GM13977 (cell line): ENCODE results near the gene PLXNA2.

Experiments
- DNase-seq: peaks from one replicate; pipeline ENCODE4 v3.0.0; 2012; ENCODE audit warnings: low spot score
- in situ Hi-C: fragments of 300-500 bp; cut with MboI; formaldehyde crosslinking; loops from one replicate; pipeline ENCODE4 v1.12.0; 2022; ENCODE audit warnings: low sequenced_read_pairs, low pct_unique_long_range_greater_than_20kb, mixed read lengths, inconsistent platforms; ENCODE audit not compliant: unreplicated experiment
- TF ChIP-seq, protein P1 (sequence below): IDR thresholded peaks from 2 replicates; pipeline ENCODE4 v1.5.1; 2012; ENCODE audit warnings: mild to moderate bottlenecking, control low read depth; ENCODE audit not compliant: insufficient read depth; ENCODE audit errors: extremely low read depth, missing control alignments

PLXNA2 gene

DNA sequence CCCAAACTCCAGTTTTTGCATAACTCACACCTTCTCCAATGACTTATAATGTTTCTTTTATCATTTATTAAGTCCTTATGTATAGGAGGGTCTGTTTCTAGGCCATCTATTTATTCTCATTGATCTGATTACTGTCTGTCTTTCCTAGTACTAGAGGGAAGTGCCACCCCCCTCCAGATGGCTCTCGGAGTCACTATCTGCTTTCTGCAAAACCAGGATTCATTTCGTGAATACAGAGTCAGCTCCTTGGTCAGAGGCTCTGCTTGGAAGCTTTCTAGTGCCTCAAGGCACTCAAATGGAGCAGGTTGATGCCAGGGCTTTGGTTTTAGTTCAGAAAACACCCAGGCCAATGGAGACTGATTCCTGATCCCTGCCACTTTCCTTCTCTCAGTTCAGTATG lies 231.0 kb downstream of the PLXNA2 start:
- TF ChIP-seq, protein P1, sequence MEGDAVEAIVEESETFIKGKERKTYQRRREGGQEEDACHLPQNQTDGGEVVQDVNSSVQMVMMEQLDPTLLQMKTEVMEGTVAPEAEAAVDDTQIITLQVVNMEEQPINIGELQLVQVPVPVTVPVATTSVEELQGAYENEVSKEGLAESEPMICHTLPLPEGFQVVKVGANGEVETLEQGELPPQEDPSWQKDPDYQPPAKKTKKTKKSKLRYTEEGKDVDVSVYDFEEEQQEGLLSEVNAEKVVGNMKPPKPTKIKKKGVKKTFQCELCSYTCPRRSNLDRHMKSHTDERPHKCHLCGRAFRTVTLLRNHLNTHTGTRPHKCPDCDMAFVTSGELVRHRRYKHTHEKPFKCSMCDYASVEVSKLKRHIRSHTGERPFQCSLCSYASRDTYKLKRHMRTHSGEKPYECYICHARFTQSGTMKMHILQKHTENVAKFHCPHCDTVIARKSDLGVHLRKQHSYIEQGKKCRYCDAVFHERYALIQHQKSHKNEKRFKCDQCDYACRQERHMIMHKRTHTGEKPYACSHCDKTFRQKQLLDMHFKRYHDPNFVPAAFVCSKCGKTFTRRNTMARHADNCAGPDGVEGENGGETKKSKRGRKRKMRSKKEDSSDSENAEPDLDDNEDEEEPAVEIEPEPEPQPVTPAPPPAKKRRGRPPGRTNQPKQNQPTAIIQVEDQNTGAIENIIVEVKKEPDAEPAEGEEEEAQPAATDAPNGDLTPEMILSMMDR = no peak
- no peak for DNase-seq
- in situ Hi-C loops = no loop called here

DNA sequence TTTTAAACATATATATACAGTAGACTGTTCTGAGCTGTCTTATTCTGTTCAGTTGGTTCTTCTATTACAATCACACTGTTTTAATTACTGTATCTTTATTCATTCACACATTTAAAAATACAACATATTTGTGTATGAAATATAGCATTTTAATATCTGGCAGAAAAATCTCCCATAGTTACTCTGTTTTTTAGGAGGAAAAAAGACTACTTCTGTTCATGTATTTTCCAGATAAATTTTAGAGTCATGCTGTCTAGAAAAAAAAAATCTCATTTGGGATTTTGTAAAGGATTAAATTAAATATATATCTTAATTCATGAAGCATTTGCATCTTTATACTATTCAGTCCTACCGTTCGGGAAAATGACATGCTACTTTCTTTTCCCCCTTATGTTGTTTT lies 231.5 kb downstream of the PLXNA2 start:
- DNase-seq = no peak
- in situ Hi-C loops = no loop called here

DNA sequence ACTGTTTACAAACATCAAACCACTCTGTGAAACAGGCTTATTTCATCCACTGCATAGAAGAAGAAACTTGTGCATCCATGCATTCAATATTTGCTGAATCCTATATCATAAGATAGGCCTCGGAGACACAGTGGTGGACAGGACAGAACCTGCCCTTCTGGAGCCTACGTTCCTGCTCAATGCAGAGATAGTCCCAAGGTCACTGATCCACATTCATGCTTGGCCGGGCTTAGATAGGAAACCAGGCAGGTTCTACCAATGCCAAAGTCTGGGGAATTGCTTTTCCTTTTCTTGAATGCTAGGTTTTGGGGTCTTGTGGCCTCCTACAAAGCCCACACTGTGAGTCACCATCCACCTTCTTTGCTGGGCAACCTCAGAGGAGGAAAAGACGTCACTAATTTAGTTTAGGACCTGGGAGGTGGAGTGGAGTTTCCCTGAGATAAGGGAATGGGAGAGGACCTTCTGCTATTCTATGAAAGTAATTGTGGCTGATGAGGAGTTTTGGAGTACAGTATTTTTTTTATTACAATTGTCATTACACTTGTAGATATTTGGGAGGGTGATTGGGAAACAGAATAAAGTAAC lies 233.6 kb downstream of the PLXNA2 start:
- in situ Hi-C loops = no loop called here
- TF ChIP-seq, protein P1 = no peak
- DNase-seq = no peak

More for the DNA sequence above, 231.5 kb downstream of the PLXNA2 start:
- TF ChIP-seq, protein P1 = no peak

DNA sequence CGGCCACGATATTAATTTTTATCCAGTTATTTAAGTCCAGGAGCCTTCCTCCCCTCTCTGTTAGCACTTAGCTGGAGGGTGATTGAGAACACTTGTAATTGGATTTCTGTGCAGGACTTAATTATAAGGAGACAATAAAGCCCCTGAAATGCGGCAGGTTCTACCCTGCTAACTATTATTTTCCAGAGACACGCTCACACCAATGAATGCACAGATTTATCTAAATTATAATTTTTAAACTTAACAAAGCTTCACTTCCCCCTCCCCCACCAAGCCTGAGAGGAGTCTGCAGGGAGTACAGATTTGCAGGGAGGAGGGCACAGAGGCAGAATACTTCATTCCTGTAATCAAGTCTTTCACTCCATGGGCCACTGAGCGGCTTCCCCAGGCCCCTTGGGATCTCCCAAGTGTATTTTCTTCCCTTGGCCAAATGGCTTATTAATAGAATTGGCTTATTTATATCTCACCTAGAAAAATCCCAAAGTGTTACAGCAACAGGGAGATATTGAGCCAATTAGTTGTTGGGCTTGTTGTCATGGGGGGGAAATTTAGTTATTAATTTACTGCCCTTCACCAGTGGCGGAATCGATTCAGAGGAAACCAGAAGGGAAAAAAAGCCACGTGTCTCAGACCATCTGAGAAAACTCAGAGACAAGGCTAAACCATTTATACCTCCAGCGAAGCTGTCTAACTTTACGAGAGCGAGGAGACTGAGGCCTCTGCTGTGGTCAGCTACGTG lies 234.3 kb downstream of the PLXNA2 start:
- TF ChIP-seq, protein P1 = no peak
- DNase-seq = no peak
- in situ Hi-C loops = no loop called here

DNA sequence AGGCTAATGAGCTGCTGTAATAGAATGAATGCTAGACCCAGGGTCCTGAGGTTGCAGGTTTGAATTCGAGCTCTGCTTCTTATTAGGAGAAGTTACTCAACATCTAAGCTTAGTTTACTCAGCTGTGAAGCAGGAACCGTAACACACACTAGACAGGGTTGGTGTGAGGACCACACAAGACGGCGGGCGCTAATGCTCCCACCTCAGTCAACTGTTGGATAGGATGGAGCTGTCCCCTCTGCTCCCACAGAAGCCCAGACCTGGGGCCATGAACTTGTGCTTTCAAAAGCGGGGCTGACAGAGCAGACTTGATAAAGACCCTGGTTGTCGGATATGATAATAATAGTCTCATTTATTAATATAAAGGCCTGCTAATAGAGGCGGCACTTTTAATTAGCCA lies 234.9 kb downstream of the PLXNA2 start:
- in situ Hi-C loops = no loop called here

DNA sequence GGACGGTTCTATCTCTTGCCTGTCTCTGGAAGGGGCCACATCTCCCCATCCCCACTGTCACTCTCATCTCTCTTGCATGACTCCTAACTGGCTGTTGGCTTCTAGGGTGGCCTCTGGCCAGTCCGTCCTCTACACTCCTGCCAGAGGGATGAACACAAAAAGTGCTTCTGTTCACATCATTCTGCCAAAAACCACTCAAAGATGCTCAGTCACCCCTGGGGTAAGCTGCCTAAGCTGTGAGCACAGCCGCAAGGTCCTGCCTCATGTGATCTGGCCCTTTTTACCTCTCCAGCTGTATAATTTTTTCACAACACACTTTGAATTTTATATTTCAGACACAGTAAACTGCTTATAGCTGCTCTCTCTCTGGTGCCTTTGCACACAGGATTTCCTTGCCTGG lies 235.7 kb downstream of the PLXNA2 start:
- TF ChIP-seq, protein P1 = no peak
- no peak for DNase-seq
- in situ Hi-C loops = no loop called here

More for the DNA sequence above, 234.9 kb downstream of the PLXNA2 start:
- TF ChIP-seq, protein P1 = no peak
- DNase-seq = no peak
